Loucy (cell line): ENCODE results near the gene RPTOR.

Experiments used
- H2AFZ ChIP-seq: fragments of 200-600 bp; sonication (generic); 2 replicates; pipeline ENCODE4 v1.6.0; 2016; ENCODE audit warnings: antibody characterized with exemption, mild to moderate bottlenecking, low read length, moderate library complexity
- H3F3A ChIP-seq: fragments of 200-600 bp; 2 replicates; pipeline ENCODE4 v1.6.0; 2016; ENCODE audit warnings: antibody characterized with exemption, low read depth, mild to moderate bottlenecking
- H3K27me3 ChIP-seq: fragments of 200-600 bp; sonication (generic); 2 replicates; pipeline ENCODE4 v1.6.1; 2014; ENCODE audit warnings: low read length, mild to moderate bottlenecking; ENCODE audit not compliant: insufficient read depth, poor library complexity, severe bottlenecking
- H3K36me3 ChIP-seq: fragments of 200-600 bp; sonication (generic); 2 replicates; pipeline ENCODE4 v1.6.1; 2016; ENCODE audit warnings: low read length; ENCODE audit not compliant: insufficient read depth
- H3K4me1 ChIP-seq: fragments of 200-600 bp; sonication (generic); 2 replicates; pipeline ENCODE4 v1.5.1; 2014; ENCODE audit warnings: low read length, mild to moderate bottlenecking; ENCODE audit not compliant: insufficient read depth, poor library complexity, severe bottlenecking
- H3K4me2 ChIP-seq: fragments of 200-600 bp; sonication (generic); 2 replicates; pipeline ENCODE4 v1.6.0; 2014; ENCODE audit warnings: antibody characterized with exemption, low read length, low read depth, mild to moderate bottlenecking; ENCODE audit not compliant: poor library complexity, severe bottlenecking
- H3K4me3 ChIP-seq: fragments of 200-600 bp; sonication (generic); 2 replicates; pipeline ENCODE4 v1.5.1; 2014; ENCODE audit warnings: low read length, mild to moderate bottlenecking, mixed read lengths; ENCODE audit not compliant: poor library complexity, severe bottlenecking
- H3K79me2 ChIP-seq: fragments of 200-600 bp; sonication (generic); 2 replicates; pipeline ENCODE4 v1.6.1; 2014; ENCODE audit warnings: low read length; ENCODE audit not compliant: insufficient read depth
- H3K9ac ChIP-seq: fragments of 200-600 bp; sonication (generic); 2 replicates; pipeline ENCODE4 v1.6.0; 2014; ENCODE audit warnings: mild to moderate bottlenecking, low read depth, low read length, moderate library complexity; ENCODE audit not compliant: poor library complexity, severe bottlenecking
- H3K9me2 ChIP-seq: fragments of 200-600 bp; sonication (generic); replicated peaks from 2 replicates; pipeline ENCODE4 v1.6.1; 2016; ENCODE audit warnings: low read depth, low read length, mixed read lengths
- H3K9me3 ChIP-seq: fragments of 200-600 bp; sonication (generic); 2 replicates; pipeline ENCODE4 v1.6.1; 2014; ENCODE audit warnings: mild to moderate bottlenecking, antibody characterized with exemption, low read length, low read depth; ENCODE audit not compliant: insufficient read depth
- H4K20me1 ChIP-seq: fragments of 200-600 bp; sonication (generic); 2 replicates; pipeline ENCODE4 v1.6.0; 2014; ENCODE audit warnings: antibody characterized with exemption, low read length, mild to moderate bottlenecking; ENCODE audit not compliant: insufficient read depth, poor library complexity, severe bottlenecking
- EZH2phosphoT487 ChIP-seq: fragments of 200-600 bp; IDR thresholded peaks from 2 replicates; pipeline ENCODE4 v1.6.1; 2018; ENCODE audit warnings: antibody characterized with exemption, mild to moderate bottlenecking, moderate library complexity, borderline replicate concordance
- TF ChIP-seq, protein P1 (sequence below): fragments of 200-600 bp; sonication (generic); conservative IDR thresholded peaks from 2 replicates; pipeline ENCODE4 v1.5.1; 2014; ENCODE audit warnings: mild to moderate bottlenecking, antibody characterized with exemption, low read length

The RPTOR gene

DNA sequence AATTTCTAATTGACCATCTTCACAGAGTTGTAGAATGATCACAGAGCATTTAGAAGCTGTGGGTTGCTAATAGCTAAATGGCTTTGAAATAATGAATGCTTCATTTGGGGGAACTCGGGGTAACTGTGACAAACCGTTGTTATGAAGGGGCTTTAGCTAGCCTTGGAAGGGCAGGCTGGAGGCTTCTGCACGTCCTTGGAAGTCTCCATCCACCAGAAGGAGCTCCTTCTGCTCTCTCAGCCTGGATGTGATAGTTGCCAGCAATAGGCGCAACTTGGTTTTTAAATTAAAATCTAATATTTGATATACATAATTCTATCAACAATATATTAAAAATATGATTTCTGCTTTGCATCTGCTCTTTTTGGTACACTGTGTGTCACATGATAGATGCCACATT lies 200.5 kb downstream of the RPTOR start:
- Histone ChIP-seq H4K20me1 (no peaks in the 10 kb centered on the region), H3K79me2 (no peaks in the 10 kb centered on the region), H3K4me3 (no peak overlapping the region), H3F3A (0 out of 2 replicates have a peak, but pooled peaks cover 3% of the 10 kb centered on the region), H2AFZ (no peak overlapping the region), H3K9me2 (no peaks in the 10 kb centered on the region), H3K9ac (no peak overlapping the region), H3K9me3 (no peaks in the 10 kb centered on the region), H3K4me1 (peaks cover 6% of the 10 kb centered on the region), H3K27me3 (no peaks in the 10 kb centered on the region), H3K36me3 (peaks cover 15% of the 10 kb centered on the region), H3K4me2 (no peak overlapping the region)
- TF ChIP-seq, protein P1, sequence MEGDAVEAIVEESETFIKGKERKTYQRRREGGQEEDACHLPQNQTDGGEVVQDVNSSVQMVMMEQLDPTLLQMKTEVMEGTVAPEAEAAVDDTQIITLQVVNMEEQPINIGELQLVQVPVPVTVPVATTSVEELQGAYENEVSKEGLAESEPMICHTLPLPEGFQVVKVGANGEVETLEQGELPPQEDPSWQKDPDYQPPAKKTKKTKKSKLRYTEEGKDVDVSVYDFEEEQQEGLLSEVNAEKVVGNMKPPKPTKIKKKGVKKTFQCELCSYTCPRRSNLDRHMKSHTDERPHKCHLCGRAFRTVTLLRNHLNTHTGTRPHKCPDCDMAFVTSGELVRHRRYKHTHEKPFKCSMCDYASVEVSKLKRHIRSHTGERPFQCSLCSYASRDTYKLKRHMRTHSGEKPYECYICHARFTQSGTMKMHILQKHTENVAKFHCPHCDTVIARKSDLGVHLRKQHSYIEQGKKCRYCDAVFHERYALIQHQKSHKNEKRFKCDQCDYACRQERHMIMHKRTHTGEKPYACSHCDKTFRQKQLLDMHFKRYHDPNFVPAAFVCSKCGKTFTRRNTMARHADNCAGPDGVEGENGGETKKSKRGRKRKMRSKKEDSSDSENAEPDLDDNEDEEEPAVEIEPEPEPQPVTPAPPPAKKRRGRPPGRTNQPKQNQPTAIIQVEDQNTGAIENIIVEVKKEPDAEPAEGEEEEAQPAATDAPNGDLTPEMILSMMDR, result no peak
- no peak for TF ChIP-seq EZH2phosphoT487

DNA sequence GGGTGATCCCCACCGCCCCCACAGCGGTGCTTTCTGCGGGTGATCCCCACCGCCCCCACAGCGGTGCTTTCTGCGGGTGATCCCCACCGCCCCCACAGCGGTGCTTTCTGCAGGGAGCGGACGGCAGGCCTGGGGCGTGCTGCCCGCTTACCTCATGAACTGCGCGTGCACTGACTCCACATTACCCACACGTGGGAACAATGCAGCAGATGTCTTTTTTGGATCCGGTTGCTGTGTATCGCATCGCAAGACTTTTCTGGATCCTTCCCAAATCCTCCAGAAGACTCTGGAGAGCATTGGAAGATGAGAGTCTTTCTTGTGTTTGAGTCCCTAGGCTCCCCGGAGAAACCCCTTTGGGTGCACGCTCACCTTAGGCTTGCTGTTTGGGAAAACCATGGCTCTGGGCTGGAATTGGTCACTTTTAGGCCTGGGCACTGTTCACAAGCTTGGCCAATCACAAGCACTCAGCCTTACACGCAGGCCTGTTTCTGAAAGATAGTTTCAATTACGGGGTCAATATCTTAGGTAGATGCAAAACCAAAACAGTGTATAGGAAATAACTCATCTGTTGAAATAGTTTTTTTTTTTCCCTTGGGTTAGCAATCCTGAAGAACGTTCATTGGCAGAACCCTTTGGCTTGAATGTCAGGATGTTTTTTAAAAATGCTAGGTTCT lies 201.8 kb downstream of the RPTOR start:
- Histone ChIP-seq H3K27me3 (no peaks in the 10 kb centered on the region), H3K9ac (no peak overlapping the region), H2AFZ (no peak overlapping the region), H3K9me2 (no peaks in the 10 kb centered on the region), H3K4me2 (no peak overlapping the region), H3K9me3 (no peaks in the 10 kb centered on the region), H4K20me1 (no peaks in the 10 kb centered on the region), H3F3A (0 out of 2 replicates have a peak, but pooled peaks cover 3% of the 10 kb centered on the region), H3K36me3 (peaks cover 8% of the 10 kb centered on the region; the same call in 1 of the 2 replicates), H3K79me2 (no peaks in the 10 kb centered on the region), H3K4me1 (peaks cover 11% of the 10 kb centered on the region), H3K4me3 (no peak overlapping the region)
- TF ChIP-seq, protein P1, result no peak
- TF ChIP-seq EZH2phosphoT487, result no peak

DNA sequence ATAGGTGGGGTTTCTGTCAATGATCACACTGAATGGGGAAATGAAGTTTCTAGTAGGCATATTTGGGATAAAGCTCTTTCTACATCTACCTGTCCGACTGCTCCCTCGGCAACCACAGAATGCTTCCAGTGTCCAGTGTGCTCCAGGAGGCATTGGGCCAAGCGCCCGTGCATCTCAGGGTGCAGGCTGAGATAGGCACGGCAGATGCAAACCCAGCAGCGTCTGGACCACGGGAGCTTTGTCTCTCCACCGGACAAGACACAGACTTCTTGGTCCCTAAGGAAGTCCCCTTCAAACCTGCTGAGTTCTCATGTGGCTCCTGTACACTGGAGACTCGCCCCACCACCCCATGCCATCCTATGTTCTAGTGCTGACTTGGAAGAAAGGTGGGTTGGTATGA lies 202.8 kb downstream of the RPTOR start:
- Histone ChIP-seq H3K4me3 (no peak overlapping the region), H3K79me2 (no peaks in the 10 kb centered on the region), H3K9ac (no peak overlapping the region), H3K4me1 (peaks cover 20% of the 10 kb centered on the region), H4K20me1 (no peaks in the 10 kb centered on the region), H3F3A (0 out of 2 replicates have a peak, but pooled peaks cover 3% of the 10 kb centered on the region), H3K4me2 (no peak overlapping the region), H2AFZ (no peak overlapping the region), H3K9me2 (no peaks in the 10 kb centered on the region), H3K9me3 (no peaks in the 10 kb centered on the region), H3K27me3 (no peaks in the 10 kb centered on the region), H3K36me3 (peaks cover 4% of the 10 kb centered on the region; the same call in 1 of the 2 replicates)
- TF ChIP-seq EZH2phosphoT487, result no peak
- TF ChIP-seq, protein P1, result no peak
